Stimulated activated CD8-positive, alpha-beta memory T cell treated with anti-CD3 and anti-CD28 coated beads, Interleukin-2, amount 100 ng/mL, for 1 hour (primary cell): ENCODE measurements around the gene RAPGEF2.
"Not testable (repeated sequence)": the region's sequence is repeated elsewhere in the genome, so short reads cannot be mapped to it uniquely, and the experiment has no call there.

Source experiments
- DNase-seq, 2 donors: peaks; one replicate each; pipeline ENCODE4 v3.0.0-alpha.2; 2020; ENCODE audit warnings: low read depth in 2 of 2

Gene RAPGEF2

GRCh38 chr4:159368320-159368719 is 265.4 kb downstream of the RAPGEF2 start:
- DNase-seq = no peak

DNA sequence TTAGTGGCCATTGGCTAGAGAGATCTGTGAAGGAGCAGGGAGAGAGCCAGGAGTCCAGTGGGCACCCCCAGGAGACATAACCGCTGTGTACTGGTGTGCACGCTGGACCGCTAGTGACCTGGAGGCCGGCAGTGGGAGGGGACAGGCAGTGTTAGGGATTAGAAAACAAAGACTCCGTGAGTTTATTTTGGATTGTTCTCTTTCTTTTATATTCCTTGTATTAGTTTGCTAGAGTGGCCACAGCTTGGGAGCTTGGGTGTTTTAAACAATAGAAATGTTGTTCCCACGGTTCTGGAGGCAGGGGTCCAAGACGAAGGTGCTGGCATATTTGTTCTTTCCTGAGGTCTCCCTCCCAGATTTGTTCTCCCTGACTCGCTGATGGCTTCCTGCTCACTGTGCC is 266.4 kb downstream of the RAPGEF2 start:
- DNase-seq = no peak

- no peak for DNase-seq
Observed at GRCh38 chr4:159370286-159370685, 267.4 kb downstream of the RAPGEF2 start.

GRCh38 chr4:159374749-159375530 is 272.1 kb downstream of the RAPGEF2 start:
- no peak for DNase-seq

GRCh38 chr4:159376289-159376688 is 273.4 kb downstream of the RAPGEF2 start:
- no peak for DNase-seq

- DNase-seq = no peak
Observed at GRCh38 chr4:159378056-159378616, 275.3 kb downstream of the RAPGEF2 start.

- not testable (repeated sequence) for DNase-seq
Observed at GRCh38 chr4:159379064-159379463, 276.2 kb downstream of the RAPGEF2 start.

DNA sequence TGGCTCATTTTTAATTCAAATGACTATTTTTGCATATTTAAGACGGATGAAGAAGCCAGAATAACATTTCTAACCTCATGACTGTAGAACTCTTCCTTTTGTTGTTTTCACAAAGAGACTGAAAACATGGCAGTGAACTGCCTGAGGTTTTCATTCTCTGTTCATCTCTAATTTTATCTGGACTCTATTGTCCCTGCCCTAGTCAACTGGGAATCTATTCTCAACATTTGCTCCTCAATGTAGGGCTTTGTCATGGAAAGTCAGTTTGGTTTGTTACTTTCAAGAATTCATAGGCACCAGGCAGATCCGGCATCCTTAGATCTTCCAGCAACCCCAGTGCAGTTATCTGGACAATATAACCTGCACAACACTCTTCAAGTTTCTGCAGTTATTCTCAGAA is 277.0 kb downstream of the RAPGEF2 start:
- no peak for DNase-seq

- no peak for DNase-seq
Observed at GRCh38 chr4:159382856-159383561, 280.1 kb downstream of the RAPGEF2 start.

GRCh38 chr4:159383562-159383931 is 280.7 kb downstream of the RAPGEF2 start:
- no peak for DNase-seq

DNA sequence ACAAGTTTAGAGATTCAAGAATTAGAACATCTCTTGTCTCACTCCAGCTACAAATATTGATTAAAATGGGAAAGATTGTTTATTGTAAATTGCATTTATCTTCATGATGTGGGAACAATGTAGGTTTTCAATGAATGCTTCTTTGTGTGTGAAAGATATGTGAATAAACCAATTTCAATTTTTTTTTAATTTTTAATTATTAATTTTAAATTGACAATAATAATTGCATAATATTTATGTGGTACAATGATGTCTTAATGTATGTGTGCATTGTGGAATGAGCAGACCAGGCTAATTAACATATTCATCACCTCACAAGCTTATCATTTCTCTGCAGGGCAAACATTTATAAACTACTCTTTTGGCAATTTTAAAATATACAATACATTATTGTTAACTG is 281.1 kb downstream of the RAPGEF2 start:
- DNase-seq = no peak

DNA sequence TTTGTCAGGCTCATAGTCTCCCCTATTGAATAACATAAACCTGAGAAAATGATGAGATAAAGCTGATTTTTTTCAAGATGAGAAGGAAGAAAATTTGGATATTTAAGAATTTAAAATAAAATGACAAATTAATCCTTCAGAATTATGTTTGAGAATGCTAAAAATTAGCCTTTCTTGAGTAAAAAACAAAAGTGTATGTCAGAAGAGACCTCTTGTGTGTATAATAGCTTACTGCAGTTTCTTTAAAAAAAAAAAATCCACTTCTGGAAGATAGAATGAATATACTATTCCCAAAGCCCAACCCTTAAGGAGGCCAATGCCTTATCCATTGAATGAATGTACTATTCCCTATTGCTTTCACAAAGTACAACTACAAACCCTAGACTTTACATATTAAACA is 281.8 kb downstream of the RAPGEF2 start:
- DNase-seq = no peak

- no peak for DNase-seq
Observed at GRCh38 chr4:159386620-159387019, 283.7 kb downstream of the RAPGEF2 start.

DNA sequence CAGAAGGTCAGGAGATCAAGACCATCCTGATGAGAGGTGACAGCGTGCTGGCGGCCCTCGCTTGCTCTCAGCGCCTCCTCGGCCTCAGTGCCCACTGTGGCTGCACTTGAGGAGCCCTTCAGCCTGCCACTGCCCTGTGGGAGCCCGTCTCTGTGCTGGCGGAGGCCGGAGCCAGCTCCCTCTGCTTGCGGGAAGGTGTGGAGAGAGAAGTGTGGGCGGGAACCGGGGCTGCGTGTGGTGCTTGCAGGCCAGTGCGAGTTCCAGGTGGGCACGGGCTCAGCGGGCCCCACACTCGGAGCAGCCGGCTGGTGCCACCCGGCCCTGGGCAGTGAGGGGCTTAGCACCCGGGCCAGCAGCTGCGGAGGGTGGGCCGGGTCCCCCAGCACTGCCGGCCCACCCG is 286.9 kb downstream of the RAPGEF2 start:
- no peak for DNase-seq

- DNase-seq = no peak
Observed at GRCh38 chr4:159390648-159391047, 287.8 kb downstream of the RAPGEF2 start.

DNA sequence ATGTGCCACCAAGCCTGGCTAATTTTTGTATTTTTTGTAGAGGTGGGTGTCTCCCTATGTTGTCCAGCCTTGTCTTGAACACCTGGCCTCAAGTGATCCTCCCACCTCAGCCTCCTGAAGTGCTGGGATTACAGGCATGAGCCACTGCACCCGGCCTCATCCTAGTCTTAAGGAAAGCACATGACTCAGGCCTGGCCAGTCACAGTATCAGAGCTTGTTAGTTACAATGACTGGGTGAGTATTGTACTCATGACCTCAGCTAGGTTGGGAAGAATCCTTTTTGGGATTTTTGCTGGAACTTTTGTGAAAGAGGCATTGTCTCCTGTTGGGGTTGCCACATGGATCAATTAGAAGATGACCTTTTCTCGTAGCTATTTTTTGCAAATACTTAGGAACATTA is 292.8 kb downstream of the RAPGEF2 start:
- no peak for DNase-seq

DNA sequence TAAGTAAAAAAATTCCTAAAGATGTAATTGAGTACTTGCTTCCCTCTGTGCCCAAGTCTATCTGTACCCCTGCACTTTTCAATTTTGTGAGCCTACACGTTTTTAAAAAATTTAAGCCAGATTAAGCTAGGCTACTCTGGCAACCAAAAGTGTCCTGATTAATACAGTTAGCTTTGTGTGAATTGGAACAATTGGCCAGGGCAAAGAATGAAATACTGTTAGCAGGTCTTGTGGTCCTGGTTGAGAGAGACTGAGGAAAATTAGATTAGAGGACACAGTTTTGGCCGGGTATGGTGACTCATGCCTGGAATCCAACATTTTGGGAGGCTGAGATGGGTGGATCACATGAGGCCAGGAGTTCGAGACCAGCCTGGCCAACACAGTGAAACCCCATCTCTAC is 293.3 kb downstream of the RAPGEF2 start:
- no peak for DNase-seq

DNA sequence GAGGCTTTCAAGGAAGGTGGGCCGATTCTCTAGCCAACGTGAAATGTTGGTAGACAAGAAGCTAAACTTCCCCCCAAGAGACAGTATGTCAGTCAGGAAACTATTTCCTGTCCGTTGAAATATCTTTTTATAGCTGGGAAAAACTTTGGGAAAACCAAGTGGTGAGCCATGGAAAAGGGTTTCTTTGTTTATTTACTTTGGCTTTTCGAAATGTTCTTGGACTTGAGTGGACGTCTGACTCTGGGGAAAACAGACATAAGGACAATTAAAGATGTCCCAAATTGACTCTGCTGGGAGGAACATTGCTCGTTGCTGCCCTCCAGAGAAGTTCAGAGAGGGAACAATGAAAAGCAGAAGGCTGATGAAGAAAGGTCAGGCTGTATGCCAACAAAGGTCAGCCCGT is 295.4 kb downstream of the RAPGEF2 start:
- DNase-seq = no peak

DNA sequence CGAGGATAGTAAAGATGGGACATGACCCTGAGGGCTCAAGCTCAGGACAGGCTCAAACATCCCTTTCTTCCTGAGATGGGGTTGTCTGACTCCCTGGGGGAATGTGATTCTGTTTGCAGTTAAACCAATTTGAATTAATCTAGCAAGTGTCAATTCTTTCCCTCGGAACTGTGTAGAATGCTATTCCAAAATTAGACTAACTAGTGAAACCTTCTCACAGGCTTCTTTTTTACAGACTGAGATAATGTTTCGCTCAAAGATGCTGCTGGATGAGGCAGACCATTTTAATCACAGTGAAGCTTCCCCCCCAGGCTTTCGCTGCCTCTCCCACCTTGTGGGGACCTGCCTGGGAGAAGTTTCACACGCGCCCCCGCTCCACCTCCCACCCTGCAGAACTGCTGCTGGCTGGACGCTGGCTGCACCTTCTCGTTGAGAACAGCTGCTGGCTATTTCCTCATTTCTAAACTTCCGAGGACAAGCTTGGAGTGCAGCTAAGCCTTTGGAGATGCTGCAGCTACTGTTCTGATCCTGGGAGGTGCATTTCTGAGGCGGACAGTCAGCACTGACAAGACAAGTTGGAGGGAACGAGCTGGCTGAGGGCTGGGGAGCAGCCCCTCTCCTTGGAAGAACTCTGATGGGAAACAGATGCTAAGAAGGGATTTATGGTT is 297.8 kb downstream of the RAPGEF2 start:
- DNase-seq = no peak

DNA sequence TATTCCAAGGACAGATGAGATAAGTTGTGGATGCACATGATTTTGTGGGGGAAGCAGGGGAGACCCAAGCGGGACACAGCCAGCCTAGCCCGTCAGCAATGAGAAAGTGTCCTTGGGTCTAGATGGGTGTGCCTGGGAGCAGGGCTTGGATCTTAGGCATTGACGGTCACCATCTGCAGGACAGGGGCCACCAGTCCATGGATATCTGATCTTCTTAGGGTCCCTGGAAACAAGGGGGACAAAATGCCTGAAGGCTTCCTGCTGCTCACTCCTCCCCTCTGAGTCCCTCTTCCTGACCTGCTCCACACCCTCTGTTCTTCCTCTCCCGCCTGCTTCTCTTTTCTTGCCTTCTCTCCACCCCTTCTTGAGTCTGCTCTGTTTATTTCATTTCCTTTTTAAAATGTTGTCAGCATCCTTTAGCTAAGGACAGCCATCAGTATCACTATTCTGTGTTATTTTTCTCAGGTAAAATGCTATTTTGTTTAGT is 298.4 kb downstream of the RAPGEF2 start:
- DNase-seq = no peak

- no peak for DNase-seq
Observed at GRCh38 chr4:159401791-159402380, 299.0 kb downstream of the RAPGEF2 start.
